Transverse colon (tissue), 4 donors: Measurements from ENCODE around the gene BID. TPM values are rescaled to one million over a fixed set of nuclear protein-coding genes. Genes with fewer than 3 reads are reported as not detected.

Source experiments
- DNase-seq: peaks from one replicate; pipeline ENCODE4 v3.0.0-alpha.2; 2019
- H3K27ac ChIP-seq, 4 donors: fragments of 200-600 bp; sonication (generic); 2 replicates each; pipeline ENCODE4 v1.5.1; 2016 to 2018; ENCODE audit warnings: inconsistent platforms in 4 of 4
- H3K27me3 ChIP-seq: fragments of 200-600 bp; sonication (generic); 2 replicates; pipeline ENCODE4 v1.5.1; 2017; ENCODE audit warnings: inconsistent platforms
- H3K36me3 ChIP-seq, 4 donors: fragments of 200-600 bp; sonication (generic); 2 replicates each; pipeline ENCODE4 v1.5.1; 2017 to 2019; ENCODE audit warnings: inconsistent platforms in 4 of 4
- H3K4me1 ChIP-seq, 4 donors: fragments of 200-600 bp; sonication (generic); 2 replicates each; pipeline ENCODE4 v1.5.1; 2017 to 2020; ENCODE audit warnings: inconsistent platforms in 4 of 4
- H3K4me3 ChIP-seq, 4 donors: fragments of 200-600 bp; sonication (generic); 1 replicate in 1 of 4; 2 replicates in 3 of 4; pipeline versions ENCODE4 v1.5.1 to v1.6.1; 2017 to 2019; ENCODE audit warnings: inconsistent platforms in 4 of 4
- H3K9me3 ChIP-seq, 2 donors: fragments of 200-600 bp; sonication (generic); 2 replicates each; pipeline ENCODE4 v1.5.1; 2017 to 2019; ENCODE audit warnings: inconsistent platforms in 2 of 2
- CTCF ChIP-seq, 5 experiments: fragments of 200-600 bp in 3 of 5; fragments of 450-650 bp in 2 of 5; sonication (generic) in 3 of 5; IDR thresholded peaks; 1 replicate in 2 of 5; 2 replicates in 3 of 5; pipeline ENCODE4 v1.5.1; 2016 to 2017; ENCODE audit warnings: antibody characterized with exemption in 5 of 5, inconsistent platforms in 3 of 5, mild to moderate bottlenecking in 2 of 5, moderate library complexity in 1 of 5
- EP300 ChIP-seq: sonication (generic); formaldehyde crosslinking; IDR thresholded peaks from one replicate; pipeline ENCODE4 v1.6.1; 2017; ENCODE audit warnings: antibody characterized with exemption, low read depth
- POLR2A ChIP-seq: fragments of 450-650 bp; IDR thresholded peaks from one replicate; pipeline ENCODE4 v1.6.1; 2016; ENCODE audit warnings: antibody characterized with exemption, mild to moderate bottlenecking, moderate library complexity
- POLR2AphosphoS5 ChIP-seq, 3 donors: sonication (generic); formaldehyde crosslinking; IDR thresholded peaks; one replicate each; pipeline ENCODE4 v1.6.1; 2016; ENCODE audit warnings: antibody characterized with exemption in 3 of 3
- WGBS, 2 donors: methylation state at CpG; one replicate each; pipeline ENCODE4 v1.1.5; 2018; ENCODE audit warnings: low coverage in 1 of 2; 5-methylcytosine and 5-hydroxymethylcytosine counted together
- in situ Hi-C, 4 donors: fragments of 200-750 bp; cut with MboI; loops; one replicate each; pipeline versions ENCODE4 v1.15.0 to v1.15.1; 2017; ENCODE audit warnings: low sequenced_read_pairs in 3 of 4, low pct_ligation_motif_present in 1 of 4, low pct_unique_long_range_greater_than_20kb in 1 of 4
- intact Hi-C: fragments of 100-400 bp; cut with DNase I; formaldehyde crosslinking; loops from one replicate; pipeline ENCODE4 v1.15.1; 2023; ENCODE audit warnings: low total_unique reads
- total RNA-seq, 4 donors: library from RNA; depleted of rRNA; stranded (reverse); fragments of >200 nt; gene quantifications; one replicate each; pipeline ENCODE4 v1.1.0, GENCODE V29; 2016

The BID gene
- total RNA-seq, 4 donors from 2014 or later: 21.1 to 59.5 (median 25.5) TPM

DNA sequence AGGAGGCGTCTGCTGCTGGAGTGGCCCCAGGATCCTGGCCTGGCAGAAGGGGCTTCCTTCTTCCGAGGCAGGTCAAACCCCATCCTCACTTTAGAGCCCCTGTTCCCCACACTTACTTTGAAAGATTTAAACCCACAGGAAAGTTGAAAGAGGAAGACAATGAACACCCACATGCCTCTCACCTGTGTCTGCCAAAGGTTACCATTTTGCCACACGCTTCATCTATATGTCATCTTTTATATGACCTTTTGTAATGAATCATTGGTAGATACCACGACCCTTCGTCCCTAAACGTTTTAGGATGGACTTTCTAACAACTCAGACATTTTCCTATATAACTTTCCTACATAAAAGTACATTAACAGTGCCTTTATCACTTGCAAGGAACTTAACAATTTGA is 39.8 kb upstream of the BID start:
- Histone ChIP-seq H3K36me3 (peaks cover 0 to 35% (median 8%) of the 10 kb centered on the region in 4 donors), H3K27me3 (no peaks in the 10 kb centered on the region), H3K4me1 (peaks cover 0 to 12% (median 8%) of the 10 kb centered on the region in 4 donors), H3K27ac (no peak overlapping the region), H3K9me3 (no peaks in the 10 kb centered on the region), H3K4me3 (no peak overlapping the region)
- WGBS, 2 donors: 78 to 83% methylated on average over 6 of the region's 6 CpGs
- in situ Hi-C loops: no loop called here
- TF ChIP-seq EP300: no peak
- no peak for TF ChIP-seq POLR2A
- no peak for TF ChIP-seq CTCF (IDR thresholded peaks at IDR 0.05)
- TF ChIP-seq POLR2AphosphoS5 (IDR thresholded peaks at IDR 0.05): no peak
- intact Hi-C loops: no loop called here
- no peak for DNase-seq

- Histone ChIP-seq H3K27ac (peak overlapping the region in 2 of 4 donors; percentile 27 to 37), H3K27me3 (no peaks in the 10 kb centered on the region), H3K4me3 (no peak overlapping the region), H3K36me3 (peaks cover 0 to 34% (median 3%) of the 10 kb centered on the region in 4 donors), H3K4me1 (peaks cover 0 to 12% (median 8%) of the 10 kb centered on the region in 4 donors), H3K9me3 (no peaks in the 10 kb centered on the region)
- intact Hi-C loops (no loop called here), in situ Hi-C loops (no loop called here)
- 52 to 72% methylated on average over 4 of the region's 4 CpGs for WGBS, 2 donors
- DNase-seq: no peak
- TF ChIP-seq POLR2A (no peak), CTCF (IDR thresholded peaks at IDR 0.05) (no peak), EP300 (no peak), POLR2AphosphoS5 (IDR thresholded peaks at IDR 0.05) (no peak)
Measured at GRCh38 chr22:17811119-17811518, 36.9 kb upstream of the BID start.

- Histone ChIP-seq H3K27ac (peak overlapping the region in 2 of 4 donors; percentile 27 to 37), H3K9me3 (no peaks in the 10 kb centered on the region), H3K27me3 (no peaks in the 10 kb centered on the region), H3K36me3 (peaks cover 0 to 29% (median 3%) of the 10 kb centered on the region in 4 donors), H3K4me1 (peaks cover 0 to 12% (median 8%) of the 10 kb centered on the region in 4 donors), H3K4me3 (no peak overlapping the region)
- intact Hi-C loops (no loop called here), in situ Hi-C loops (no loop called here)
- 51% methylated on average over 12 of the region's 12 CpGs; no CpG with 5 or more reads in 1 of the 2 donors for WGBS, 2 donors
- TF ChIP-seq POLR2AphosphoS5 (IDR thresholded peaks at IDR 0.05) (no peak), POLR2A (no peak), EP300 (no peak), CTCF (IDR thresholded peaks at IDR 0.05) (no peak)
- DNase-seq: no peak
Measured at GRCh38 chr22:17810570-17811116, 36.4 kb upstream of the BID start.

DNA sequence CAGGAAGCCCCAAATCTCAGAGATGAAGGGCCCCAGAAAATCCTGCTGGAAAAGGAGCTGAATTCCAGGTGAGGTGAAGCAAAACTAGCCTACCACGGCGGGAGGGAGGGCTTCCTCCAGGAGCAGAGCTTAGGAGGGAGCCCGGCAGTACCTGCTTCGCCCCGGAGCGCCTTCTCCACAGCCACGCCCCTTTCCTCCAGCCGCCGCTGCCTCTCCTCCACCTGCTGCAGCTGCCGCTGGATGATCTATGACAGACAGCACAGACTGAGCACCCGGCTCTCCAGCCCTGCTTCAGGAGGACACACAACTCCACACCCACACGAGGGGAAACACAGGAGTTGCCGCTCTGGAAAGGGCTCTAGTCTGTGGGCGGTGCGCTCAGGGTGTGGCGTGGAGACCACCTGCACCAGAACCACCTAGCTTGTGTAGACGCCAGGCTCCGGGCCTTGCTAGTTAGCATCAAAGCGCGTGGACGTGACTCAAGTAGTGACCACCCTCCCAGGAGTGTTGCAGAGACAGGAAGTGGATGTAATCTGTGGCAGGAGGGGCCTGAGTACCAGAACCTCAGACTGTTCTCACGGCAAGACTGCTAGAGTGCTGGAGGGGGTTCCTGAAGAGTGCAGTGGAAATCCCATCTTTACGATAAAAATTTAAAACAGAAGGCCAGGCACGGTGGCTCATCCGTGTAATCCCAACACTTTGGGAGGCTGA is 34.6 kb upstream of the BID start:
- WGBS, 2 donors: 67% methylated on average over 25 of the region's 25 CpGs; no CpG with 5 or more reads in 1 of the 2 donors
- intact Hi-C loops: no loop called here
- no peak for DNase-seq
- in situ Hi-C loops: no loop called here
- TF ChIP-seq EP300 (no peak), POLR2AphosphoS5 (IDR thresholded peaks at IDR 0.05) (no peak)
- H3K9me3 ChIP-seq: no peaks in the 10 kb centered on the region
- no peak overlapping the region for H3K4me3 ChIP-seq
- H3K27ac ChIP-seq: no peak overlapping the region
- H3K36me3 ChIP-seq: peaks cover 0 to 25% (median 3%) of the 10 kb centered on the region in 4 donors
- no peaks in the 10 kb centered on the region for H3K27me3 ChIP-seq
- peaks cover 0 to 12% (median 8%) of the 10 kb centered on the region in 4 donors for H3K4me1 ChIP-seq
